ENCODE results near the gene GIMAP5. TPM values are rescaled to one million over a fixed set of nuclear protein-coding genes. Genes with fewer than 3 reads are reported as not detected.
"Not testable (repeated sequence)": the region's sequence is repeated elsewhere in the genome, so short reads cannot be mapped to it uniquely, and the experiment has no call there.

Gene GIMAP5
- total and polyA plus RNA-seq, 10 donors, result 34.0 to 183 (median 85.8) TPM

GRCh38 chr7:150756858-150757257, 19.6 kb downstream of the GIMAP5 start:
- 35 to 53% (median 49%) methylated on average over 1 of the region's 1 CpG for WGBS, 5 donors
- no peak overlapping the region for H3K4me3 ChIP-seq
- intact Hi-C loops (cut with DNase I; ENCODE audit: low total_unique reads), result loop anchor here (2.0 kb wide), 1 partner anchor 308 kb away; no protein-coding TSS in a partner anchor
- H3K36me3 ChIP-seq, result no peaks in the 10 kb centered on the region
- no peak for TF ChIP-seq POLR2AphosphoS5 (IDR thresholded peaks at IDR 0.05)
- TF ChIP-seq, protein P1, sequence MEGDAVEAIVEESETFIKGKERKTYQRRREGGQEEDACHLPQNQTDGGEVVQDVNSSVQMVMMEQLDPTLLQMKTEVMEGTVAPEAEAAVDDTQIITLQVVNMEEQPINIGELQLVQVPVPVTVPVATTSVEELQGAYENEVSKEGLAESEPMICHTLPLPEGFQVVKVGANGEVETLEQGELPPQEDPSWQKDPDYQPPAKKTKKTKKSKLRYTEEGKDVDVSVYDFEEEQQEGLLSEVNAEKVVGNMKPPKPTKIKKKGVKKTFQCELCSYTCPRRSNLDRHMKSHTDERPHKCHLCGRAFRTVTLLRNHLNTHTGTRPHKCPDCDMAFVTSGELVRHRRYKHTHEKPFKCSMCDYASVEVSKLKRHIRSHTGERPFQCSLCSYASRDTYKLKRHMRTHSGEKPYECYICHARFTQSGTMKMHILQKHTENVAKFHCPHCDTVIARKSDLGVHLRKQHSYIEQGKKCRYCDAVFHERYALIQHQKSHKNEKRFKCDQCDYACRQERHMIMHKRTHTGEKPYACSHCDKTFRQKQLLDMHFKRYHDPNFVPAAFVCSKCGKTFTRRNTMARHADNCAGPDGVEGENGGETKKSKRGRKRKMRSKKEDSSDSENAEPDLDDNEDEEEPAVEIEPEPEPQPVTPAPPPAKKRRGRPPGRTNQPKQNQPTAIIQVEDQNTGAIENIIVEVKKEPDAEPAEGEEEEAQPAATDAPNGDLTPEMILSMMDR (IDR thresholded peaks at IDR 0.05 in 8 of 11, conservative IDR thresholded peaks at IDR 0.05 in 3 of 11), result peak; percentile 26 to 70 (median 59)
- H3K4me1 ChIP-seq, result peaks cover 13 to 56% (median 32%) of the 10 kb centered on the region in 6 donors
- peaks cover 0 to 9% (median 7%) of the 10 kb centered on the region in 8 donors for H3K9me3 ChIP-seq
- DNase-seq, result no peak
- H3K27me3 ChIP-seq (replicated peaks in 1 of 7), result no peaks in the 10 kb centered on the region
- peak overlapping the region in 4 of 8 donors; percentile 74 to 82 (median 78) for H3K27ac ChIP-seq

GRCh38 chr7:150759479-150759878, 22.3 kb downstream of the GIMAP5 start:
- no peak for DNase-seq
- Histone ChIP-seq H3K4me1 (peaks cover 10 to 30% (median 23%) of the 10 kb centered on the region in 6 donors), H3K27ac (no peak overlapping the region), H3K27me3 (replicated peaks in 1 of 7) (no peaks in the 10 kb centered on the region), H3K4me3 (no peak overlapping the region), H3K9me3 (peaks cover 0 to 9% (median 7%) of the 10 kb centered on the region in 8 donors), H3K36me3 (no peaks in the 10 kb centered on the region)
- 77 to 94% (median 86%) methylated on average over 1 of the region's 1 CpG for WGBS, 5 donors
- TF ChIP-seq POLR2AphosphoS5 (IDR thresholded peaks at IDR 0.05), result no peak
- TF ChIP-seq POLR2A (IDR thresholded peaks at IDR 0.05), result no peak
- TF ChIP-seq, protein P1 (IDR thresholded peaks at IDR 0.05 in 8 of 11, conservative IDR thresholded peaks at IDR 0.05 in 3 of 11), result no peak
- intact Hi-C loops (cut with DNase I; ENCODE audit: low total_unique reads), result no loop called here

- no peaks in the 10 kb centered on the region for H3K36me3 ChIP-seq
- no peak overlapping the region for H3K27ac ChIP-seq
- no peaks in the 10 kb centered on the region for H3K27me3 ChIP-seq (replicated peaks in 1 of 7)
- DNase-seq, result no peak
- intact Hi-C loops (cut with DNase I; ENCODE audit: low total_unique reads), result no loop called here
- no peaks in the 10 kb centered on the region for H3K4me1 ChIP-seq
- peaks cover 0 to 6% (median 4%) of the 10 kb centered on the region in 8 donors for H3K9me3 ChIP-seq
- no peak overlapping the region for H3K4me3 ChIP-seq
- TF ChIP-seq POLR2AphosphoS5 (IDR thresholded peaks at IDR 0.05) (no peak), POLR2A (IDR thresholded peaks at IDR 0.05) (no peak)
- TF ChIP-seq, protein P1 (IDR thresholded peaks at IDR 0.05 in 8 of 11, conservative IDR thresholded peaks at IDR 0.05 in 3 of 11), result no peak
Observed at GRCh38 chr7:150766334-150766709, 29.1 kb downstream of the GIMAP5 start.

- DNase-seq, result no peak
- Histone ChIP-seq H3K4me1 (no peaks in the 10 kb centered on the region), H3K4me3 (no peak overlapping the region), H3K9me3 (peaks cover 0 to 22% (median 16%) of the 10 kb centered on the region in 8 donors), H3K27me3 (replicated peaks in 1 of 7) (no peaks in the 10 kb centered on the region), H3K27ac (no peak overlapping the region), H3K36me3 (no peaks in the 10 kb centered on the region)
- TF ChIP-seq, protein P1 (IDR thresholded peaks at IDR 0.05 in 8 of 11, conservative IDR thresholded peaks at IDR 0.05 in 3 of 11), result no peak
- TF ChIP-seq POLR2AphosphoS5 (IDR thresholded peaks at IDR 0.05) (no peak), POLR2A (IDR thresholded peaks at IDR 0.05) (no peak)
- intact Hi-C loops (cut with DNase I; ENCODE audit: low total_unique reads), result no loop called here
- WGBS, 5 donors, result 77 to 94% (median 90%) methylated on average over 4 of the region's 4 CpGs
Observed at GRCh38 chr7:150769768-150770167, 32.5 kb downstream of the GIMAP5 start.

- H3K27ac ChIP-seq; DNase-seq; H3K4me3 ChIP-seq; H3K27me3 ChIP-seq (replicated peaks in 1 of 7); H3K36me3 ChIP-seq; intact Hi-C loops (cut with DNase I; ENCODE audit: low total_unique reads): not testable (repeated sequence)
- H3K9me3 ChIP-seq, result peaks cover 0 to 24% (median 18%) of the 10 kb centered on the region in 8 donors
- WGBS, 5 donors, result 83 to 96% (median 85%) methylated on average over 1 of the region's 1 CpG
- H3K4me1 ChIP-seq, result peaks cover 0 to 10% (median 3%) of the 10 kb centered on the region in 6 donors
Observed at GRCh38 chr7:150774131-150774530, 36.9 kb downstream of the GIMAP5 start.
